SK-N-SH (cell line): ENCODE results near the gene AGBL3.

Experiments
- EP300 ChIP-seq, 2 experiments: IDR thresholded peaks; 2 replicates each; pipeline versions ENCODE4 v1.4.0 to v1.6.1; 2012; ENCODE audit warnings: borderline replicate concordance in 1 of 2, low read depth in 1 of 2, low read length in 1 of 2
- TF ChIP-seq, protein P1 (sequence below): fragments of 200-600 bp; sonication (generic); IDR thresholded peaks from 2 replicates; pipeline ENCODE4 v1.6.1; 2017; ENCODE audit warnings: antibody characterized with exemption, mild to moderate bottlenecking, moderate library complexity

GRCh38 chr7:135167365-135167917, 181.1 kb downstream of the AGBL3 start:
- TF ChIP-seq, protein P1, sequence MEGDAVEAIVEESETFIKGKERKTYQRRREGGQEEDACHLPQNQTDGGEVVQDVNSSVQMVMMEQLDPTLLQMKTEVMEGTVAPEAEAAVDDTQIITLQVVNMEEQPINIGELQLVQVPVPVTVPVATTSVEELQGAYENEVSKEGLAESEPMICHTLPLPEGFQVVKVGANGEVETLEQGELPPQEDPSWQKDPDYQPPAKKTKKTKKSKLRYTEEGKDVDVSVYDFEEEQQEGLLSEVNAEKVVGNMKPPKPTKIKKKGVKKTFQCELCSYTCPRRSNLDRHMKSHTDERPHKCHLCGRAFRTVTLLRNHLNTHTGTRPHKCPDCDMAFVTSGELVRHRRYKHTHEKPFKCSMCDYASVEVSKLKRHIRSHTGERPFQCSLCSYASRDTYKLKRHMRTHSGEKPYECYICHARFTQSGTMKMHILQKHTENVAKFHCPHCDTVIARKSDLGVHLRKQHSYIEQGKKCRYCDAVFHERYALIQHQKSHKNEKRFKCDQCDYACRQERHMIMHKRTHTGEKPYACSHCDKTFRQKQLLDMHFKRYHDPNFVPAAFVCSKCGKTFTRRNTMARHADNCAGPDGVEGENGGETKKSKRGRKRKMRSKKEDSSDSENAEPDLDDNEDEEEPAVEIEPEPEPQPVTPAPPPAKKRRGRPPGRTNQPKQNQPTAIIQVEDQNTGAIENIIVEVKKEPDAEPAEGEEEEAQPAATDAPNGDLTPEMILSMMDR: no peak
- TF ChIP-seq EP300 (IDR thresholded peaks at IDR 0.05; ENCODE audit: borderline replicate concordance in 1 of 2, low read depth in 1 of 2, low read length in 1 of 2): no peak
